ENCODE measurements around the gene TXLNA. TPM values are rescaled to one million over a fixed set of nuclear protein-coding genes. Genes with fewer than 3 reads are reported as not detected.

Gene TXLNA
- total RNA-seq, 6 donors from 2014 or later, result 29.3 to 57.5 (median 47.5) TPM

DNA sequence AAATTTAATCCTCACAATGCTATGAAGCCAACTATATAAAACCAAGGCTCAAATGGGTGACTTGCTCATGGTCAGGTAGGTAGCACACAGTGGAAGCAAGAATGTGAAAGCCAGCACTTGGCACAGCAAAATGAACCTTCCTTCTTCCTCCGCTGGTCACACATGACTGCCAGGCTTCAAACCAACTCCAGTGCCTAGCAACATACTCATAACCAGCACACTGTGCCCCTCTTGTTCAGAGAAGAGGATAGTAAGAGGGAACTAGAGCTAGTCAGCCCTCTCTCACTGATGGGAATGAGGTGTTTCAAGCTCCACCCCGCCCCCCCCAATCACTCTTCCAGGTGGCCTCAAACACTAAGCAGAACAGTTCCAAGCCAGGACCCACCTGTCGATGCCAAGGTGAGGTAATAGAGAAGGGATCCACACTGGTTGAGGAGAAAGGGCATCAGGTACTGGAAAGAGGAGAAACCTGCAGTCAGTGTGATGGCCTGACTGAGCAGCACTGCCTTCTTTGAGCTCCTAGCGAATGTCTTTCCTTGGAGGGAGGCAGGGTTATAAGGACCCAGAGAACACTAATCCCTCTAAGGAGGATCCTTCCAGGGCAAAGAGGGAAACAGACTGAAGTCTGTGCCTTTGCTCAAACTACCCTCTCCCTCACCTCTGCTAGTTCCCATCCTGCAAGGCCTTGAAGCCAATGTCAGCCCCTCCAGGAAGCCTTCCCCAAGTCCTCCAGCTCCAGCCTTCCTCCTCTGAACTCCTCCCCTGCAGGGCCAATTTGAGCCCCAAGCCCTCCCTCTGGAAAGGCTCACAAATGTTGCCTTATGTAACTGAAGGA, 41.5 kb downstream of the TXLNA start:
- Histone ChIP-seq H3K27ac (peak overlapping the region; percentile 89 to 97 (median 92)), H3K9me3 (no peaks in the 10 kb centered on the region), H3K36me3 (peaks cover 15 to 51% (median 34%) of the 10 kb centered on the region in 4 donors), H3K4me3 (peak overlapping the region in 3 of 4 donors; percentile 85 to 93 (median 90)), H3K27me3 (no peaks in the 10 kb centered on the region), H3K4me1 (peaks cover 19 to 33% (median 29%) of the 10 kb centered on the region in 4 donors)
- TF ChIP-seq POLR2AphosphoS5 (IDR thresholded peaks at IDR 0.05), result no peak
- no peak for TF ChIP-seq POLR2A (IDR thresholded peaks at IDR 0.05)
- no peak for TF ChIP-seq EP300 (IDR thresholded peaks at IDR 0.05)
- TF ChIP-seq, protein P1, sequence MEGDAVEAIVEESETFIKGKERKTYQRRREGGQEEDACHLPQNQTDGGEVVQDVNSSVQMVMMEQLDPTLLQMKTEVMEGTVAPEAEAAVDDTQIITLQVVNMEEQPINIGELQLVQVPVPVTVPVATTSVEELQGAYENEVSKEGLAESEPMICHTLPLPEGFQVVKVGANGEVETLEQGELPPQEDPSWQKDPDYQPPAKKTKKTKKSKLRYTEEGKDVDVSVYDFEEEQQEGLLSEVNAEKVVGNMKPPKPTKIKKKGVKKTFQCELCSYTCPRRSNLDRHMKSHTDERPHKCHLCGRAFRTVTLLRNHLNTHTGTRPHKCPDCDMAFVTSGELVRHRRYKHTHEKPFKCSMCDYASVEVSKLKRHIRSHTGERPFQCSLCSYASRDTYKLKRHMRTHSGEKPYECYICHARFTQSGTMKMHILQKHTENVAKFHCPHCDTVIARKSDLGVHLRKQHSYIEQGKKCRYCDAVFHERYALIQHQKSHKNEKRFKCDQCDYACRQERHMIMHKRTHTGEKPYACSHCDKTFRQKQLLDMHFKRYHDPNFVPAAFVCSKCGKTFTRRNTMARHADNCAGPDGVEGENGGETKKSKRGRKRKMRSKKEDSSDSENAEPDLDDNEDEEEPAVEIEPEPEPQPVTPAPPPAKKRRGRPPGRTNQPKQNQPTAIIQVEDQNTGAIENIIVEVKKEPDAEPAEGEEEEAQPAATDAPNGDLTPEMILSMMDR (IDR thresholded peaks at IDR 0.05), result no peak
- WGBS, 2 donors, result 89 to 91% methylated on average over 3 to 4 of the region's 4 CpGs
- ATAC-seq (ENCODE audit: low FRiP score in 2 of 2) (no peak), DNase-seq (no peak)

DNA sequence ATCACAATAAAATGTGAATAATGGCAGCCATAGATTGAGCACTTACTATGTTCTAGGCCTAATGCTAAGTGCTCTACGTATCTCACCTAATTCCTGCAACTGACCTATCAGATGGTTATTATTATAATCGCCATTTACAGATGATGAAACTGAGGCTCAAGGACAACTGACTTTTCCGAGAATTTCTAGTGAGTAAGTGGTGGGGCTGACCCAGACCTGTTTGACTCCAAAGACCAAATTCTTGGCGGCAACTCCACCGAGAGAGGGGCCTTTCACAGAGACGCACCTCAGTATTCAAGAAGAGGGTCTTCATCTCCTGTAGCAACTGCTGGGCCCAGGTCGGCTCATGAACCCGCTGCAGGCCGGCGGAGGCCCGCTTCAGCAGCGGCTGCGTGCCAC, 42.1 kb downstream of the TXLNA start:
- 9 to 15% methylated on average over 13 of the region's 13 CpGs for WGBS, 2 donors
- peak overlapping the region; percentile 89 to 97 (median 92) for H3K27ac ChIP-seq
- H3K27me3 ChIP-seq, result no peaks in the 10 kb centered on the region
- TF ChIP-seq, protein P1 (IDR thresholded peaks at IDR 0.05), result no peak
- TF ChIP-seq POLR2A (IDR thresholded peaks at IDR 0.05), result no peak
- no peak for TF ChIP-seq EP300 (IDR thresholded peaks at IDR 0.05)
- no peak for TF ChIP-seq POLR2AphosphoS5 (IDR thresholded peaks at IDR 0.05)
- no peak for DNase-seq
- peaks cover 19 to 33% (median 29%) of the 10 kb centered on the region in 4 donors for H3K4me1 ChIP-seq
- peaks cover 13 to 51% (median 35%) of the 10 kb centered on the region in 4 donors for H3K36me3 ChIP-seq
- no peaks in the 10 kb centered on the region for H3K9me3 ChIP-seq
- peak overlapping the region; percentile 83 to 93 (median 88) for H3K4me3 ChIP-seq
- ATAC-seq (ENCODE audit: low FRiP score in 2 of 2), result no peak

DNA sequence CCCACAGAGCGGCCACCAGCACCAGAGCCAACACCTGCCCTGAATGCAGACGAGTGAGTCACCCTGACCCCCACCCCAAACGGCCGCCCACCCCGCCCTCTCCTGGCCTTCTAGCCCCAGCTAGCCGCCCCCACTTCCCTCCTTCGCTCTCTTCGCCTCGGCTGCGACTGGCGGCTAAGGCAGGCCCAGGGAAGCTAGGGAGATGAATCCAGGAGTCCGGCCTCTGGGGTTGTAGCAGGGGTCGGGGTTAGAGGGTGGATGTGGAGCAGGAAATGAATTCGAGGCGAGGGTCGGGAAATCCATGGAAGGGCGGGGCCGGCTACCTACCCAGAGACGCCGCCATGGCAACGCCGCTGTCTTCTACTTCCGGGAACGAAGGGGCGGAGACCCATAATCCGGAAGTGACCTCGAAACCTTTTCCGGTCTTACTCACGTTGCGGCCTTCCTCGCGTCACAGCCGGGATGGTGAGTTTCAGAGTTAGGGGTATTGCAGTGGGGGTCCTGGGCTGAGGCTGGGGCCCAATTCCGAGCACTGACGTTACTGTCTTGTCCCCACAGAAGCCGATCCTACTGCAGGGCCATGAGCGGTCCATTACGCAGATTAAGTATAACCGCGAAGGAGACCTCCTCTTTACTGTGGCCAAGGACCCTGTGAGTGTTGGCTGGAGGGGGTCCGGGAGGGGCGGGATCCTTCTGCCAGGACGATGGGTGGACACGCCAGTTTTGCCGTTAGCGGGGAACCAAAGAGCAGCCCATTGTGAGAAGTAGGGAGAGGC, 42.7 kb downstream of the TXLNA start, which contains the start of the genes EIF3I and TMEM234:
Gene EIF3I (plus strand): TSS at position 428 of the 776 bp plus-strand sequence. CDS start 35 bp downstream, at position 463.
Gene TMEM234 (minus strand): TSS at position 374 of the 776 bp plus-strand sequence. CDS start 31 bp downstream, at position 343.
- Histone ChIP-seq H3K4me1 (peaks cover 19 to 33% (median 29%) of the 10 kb centered on the region in 4 donors), H3K4me3 (peak within 1 kb of the TSS; percentile 83 to 93 (median 88)), H3K36me3 (peaks cover 9 to 51% (median 37%) of the 10 kb centered on the region in 4 donors), H3K27ac (peak within 1 kb of the TSS; percentile 89 to 97 (median 92)), H3K9me3 (no peaks in the 10 kb centered on the region), H3K27me3 (no peaks in the 10 kb centered on the region)
- 0 to 1% methylated on average over 33 to 43 of the region's 46 CpGs for WGBS, 2 donors
- TF ChIP-seq POLR2A (IDR thresholded peaks at IDR 0.05) (peak in 3 of 4 donors; percentile 62 to 81 (median 62)), EP300 (IDR thresholded peaks at IDR 0.05) (peak in 1 of 4 donors; percentile 74), POLR2AphosphoS5 (IDR thresholded peaks at IDR 0.05) (peak; percentile 97 to 99)
- TF ChIP-seq, protein P1 (IDR thresholded peaks at IDR 0.05), result no peak
- peak; percentile 95 to 98 for ATAC-seq (ENCODE audit: low FRiP score in 2 of 2)
- peak; percentile 87 to 96 for DNase-seq

DNA sequence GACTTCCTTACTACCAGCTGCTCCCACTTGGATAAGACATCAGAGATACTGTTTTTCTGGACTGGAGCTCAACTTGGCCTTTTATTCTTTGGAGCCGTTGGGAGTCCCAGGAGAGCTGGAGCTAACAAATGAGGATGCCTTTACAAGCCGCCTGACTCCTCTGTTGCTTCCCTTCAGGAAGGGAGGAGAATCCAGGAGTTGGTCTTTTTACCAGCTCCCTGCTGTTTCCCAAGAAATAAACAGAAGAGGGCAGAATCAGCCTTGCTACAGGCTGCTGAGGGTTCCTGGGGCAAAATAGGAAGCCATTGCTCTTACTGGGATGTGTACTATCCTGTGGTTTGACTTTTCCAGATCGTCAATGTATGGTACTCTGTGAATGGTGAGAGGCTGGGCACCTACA, 44.2 kb downstream of the TXLNA start:
- Histone ChIP-seq H3K4me1 (peaks cover 19 to 33% (median 29%) of the 10 kb centered on the region in 4 donors), H3K27me3 (no peaks in the 10 kb centered on the region), H3K9me3 (no peaks in the 10 kb centered on the region), H3K27ac (peak overlapping the region; percentile 89 to 97 (median 92)), H3K4me3 (peak overlapping the region in 1 of 4 donors; percentile 93), H3K36me3 (peaks cover 13 to 60% (median 48%) of the 10 kb centered on the region in 4 donors)
- DNase-seq (no peak), ATAC-seq (ENCODE audit: low FRiP score in 2 of 2) (no peak)
- no peak for TF ChIP-seq EP300 (IDR thresholded peaks at IDR 0.05)
- no peak for TF ChIP-seq POLR2A (IDR thresholded peaks at IDR 0.05)
- TF ChIP-seq POLR2AphosphoS5 (IDR thresholded peaks at IDR 0.05), result no peak
- TF ChIP-seq, protein P1 (IDR thresholded peaks at IDR 0.05), result no peak
- 73 to 91% methylated on average over 3 of the region's 3 CpGs for WGBS, 2 donors

Data from upper lobe of left lung (tissue), 6 donors.